ENCODE measurements around the gene OPA3. TPM values are rescaled to one million over a fixed set of nuclear protein-coding genes. Genes with fewer than 3 reads are reported as not detected.

The OPA3 gene
- polyA plus RNA-seq, 1 donor from 2014 or later, result 6.0 TPM

DNA sequence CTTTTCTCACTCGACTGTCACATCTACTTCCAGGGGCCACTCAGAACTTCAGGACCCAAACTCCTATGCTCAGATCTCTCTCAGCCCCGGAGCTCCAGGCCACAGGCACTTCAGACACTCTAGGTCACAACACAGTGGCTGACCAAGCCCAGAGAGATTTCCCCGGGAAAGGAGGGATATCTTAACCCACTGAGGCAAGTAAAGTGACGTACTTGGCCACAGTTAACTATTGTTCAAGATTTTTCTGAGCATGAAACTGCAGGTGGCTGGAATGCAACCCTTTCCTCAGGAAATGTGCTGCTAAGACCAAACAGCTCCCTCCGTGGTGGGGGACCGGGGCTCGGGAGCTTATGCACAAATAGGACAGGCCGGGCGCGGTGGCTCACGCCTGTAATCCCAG lies 23.9 kb downstream of the OPA3 start:
- no peaks in the 10 kb centered on the region for H3K27me3 ChIP-seq (ENCODE audit: insufficient read depth, low read depth, low read length)
- no peak overlapping the region for H3K9ac ChIP-seq (ENCODE audit: low read length)
- no peak for TF ChIP-seq EP300 (conservative IDR thresholded peaks at IDR 0.05; ENCODE audit: poor library complexity, severe bottlenecking)
- no peak for TF ChIP-seq RAD21 (conservative IDR thresholded peaks at IDR 0.05)
- TF ChIP-seq SMC3 (conservative IDR thresholded peaks at IDR 0.05; ENCODE audit: poor library complexity), result no peak
- TF ChIP-seq MXI1 (conservative IDR thresholded peaks at IDR 0.05; ENCODE audit: poor library complexity, severe bottlenecking), result no peak
- TF ChIP-seq, protein P1, sequence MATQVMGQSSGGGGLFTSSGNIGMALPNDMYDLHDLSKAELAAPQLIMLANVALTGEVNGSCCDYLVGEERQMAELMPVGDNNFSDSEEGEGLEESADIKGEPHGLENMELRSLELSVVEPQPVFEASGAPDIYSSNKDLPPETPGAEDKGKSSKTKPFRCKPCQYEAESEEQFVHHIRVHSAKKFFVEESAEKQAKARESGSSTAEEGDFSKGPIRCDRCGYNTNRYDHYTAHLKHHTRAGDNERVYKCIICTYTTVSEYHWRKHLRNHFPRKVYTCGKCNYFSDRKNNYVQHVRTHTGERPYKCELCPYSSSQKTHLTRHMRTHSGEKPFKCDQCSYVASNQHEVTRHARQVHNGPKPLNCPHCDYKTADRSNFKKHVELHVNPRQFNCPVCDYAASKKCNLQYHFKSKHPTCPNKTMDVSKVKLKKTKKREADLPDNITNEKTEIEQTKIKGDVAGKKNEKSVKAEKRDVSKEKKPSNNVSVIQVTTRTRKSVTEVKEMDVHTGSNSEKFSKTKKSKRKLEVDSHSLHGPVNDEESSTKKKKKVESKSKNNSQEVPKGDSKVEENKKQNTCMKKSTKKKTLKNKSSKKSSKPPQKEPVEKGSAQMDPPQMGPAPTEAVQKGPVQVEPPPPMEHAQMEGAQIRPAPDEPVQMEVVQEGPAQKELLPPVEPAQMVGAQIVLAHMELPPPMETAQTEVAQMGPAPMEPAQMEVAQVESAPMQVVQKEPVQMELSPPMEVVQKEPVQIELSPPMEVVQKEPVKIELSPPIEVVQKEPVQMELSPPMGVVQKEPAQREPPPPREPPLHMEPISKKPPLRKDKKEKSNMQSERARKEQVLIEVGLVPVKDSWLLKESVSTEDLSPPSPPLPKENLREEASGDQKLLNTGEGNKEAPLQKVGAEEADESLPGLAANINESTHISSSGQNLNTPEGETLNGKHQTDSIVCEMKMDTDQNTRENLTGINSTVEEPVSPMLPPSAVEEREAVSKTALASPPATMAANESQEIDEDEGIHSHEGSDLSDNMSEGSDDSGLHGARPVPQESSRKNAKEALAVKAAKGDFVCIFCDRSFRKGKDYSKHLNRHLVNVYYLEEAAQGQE (IDR thresholded peaks at IDR 0.05; ENCODE audit: borderline replicate concordance), result no peak
- no peak for TF ChIP-seq EZH2 (IDR thresholded peaks at IDR 0.05; ENCODE audit: borderline replicate concordance, insufficient read depth, low read length, poor library complexity, severe bottlenecking)
- no peak for TF ChIP-seq TAF1 (IDR thresholded peaks at IDR 0.05; ENCODE audit: low read depth)
- TF ChIP-seq, protein P2, sequence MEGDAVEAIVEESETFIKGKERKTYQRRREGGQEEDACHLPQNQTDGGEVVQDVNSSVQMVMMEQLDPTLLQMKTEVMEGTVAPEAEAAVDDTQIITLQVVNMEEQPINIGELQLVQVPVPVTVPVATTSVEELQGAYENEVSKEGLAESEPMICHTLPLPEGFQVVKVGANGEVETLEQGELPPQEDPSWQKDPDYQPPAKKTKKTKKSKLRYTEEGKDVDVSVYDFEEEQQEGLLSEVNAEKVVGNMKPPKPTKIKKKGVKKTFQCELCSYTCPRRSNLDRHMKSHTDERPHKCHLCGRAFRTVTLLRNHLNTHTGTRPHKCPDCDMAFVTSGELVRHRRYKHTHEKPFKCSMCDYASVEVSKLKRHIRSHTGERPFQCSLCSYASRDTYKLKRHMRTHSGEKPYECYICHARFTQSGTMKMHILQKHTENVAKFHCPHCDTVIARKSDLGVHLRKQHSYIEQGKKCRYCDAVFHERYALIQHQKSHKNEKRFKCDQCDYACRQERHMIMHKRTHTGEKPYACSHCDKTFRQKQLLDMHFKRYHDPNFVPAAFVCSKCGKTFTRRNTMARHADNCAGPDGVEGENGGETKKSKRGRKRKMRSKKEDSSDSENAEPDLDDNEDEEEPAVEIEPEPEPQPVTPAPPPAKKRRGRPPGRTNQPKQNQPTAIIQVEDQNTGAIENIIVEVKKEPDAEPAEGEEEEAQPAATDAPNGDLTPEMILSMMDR (IDR thresholded peaks at IDR 0.05; ENCODE audit: poor library complexity, severe bottlenecking), result no peak
- no peak for TF ChIP-seq POLR2AphosphoS5 (IDR thresholded peaks at IDR 0.05)
- no peaks in the 10 kb centered on the region for H4K20me1 ChIP-seq (ENCODE audit: insufficient read depth)
- H3K9me2 ChIP-seq (ENCODE audit: insufficient read depth, low read length), result no peaks in the 10 kb centered on the region
- no peak overlapping the region for H3K27ac ChIP-seq (ENCODE audit: low read length)
- no peak overlapping the region for H3K4me2 ChIP-seq (ENCODE audit: low read length)
- no peaks in the 10 kb centered on the region for H3K36me3 ChIP-seq (ENCODE audit: insufficient read depth, low read length)
- H3K4me3 ChIP-seq (ENCODE audit: low read length), result no peak overlapping the region
- H3K79me2 ChIP-seq (replicated peaks; ENCODE audit: insufficient read depth, low read length), result no peaks in the 10 kb centered on the region
- no peaks in the 10 kb centered on the region for H3K9me3 ChIP-seq (ENCODE audit: low read length)
- H3F3A ChIP-seq (ENCODE audit: insufficient read depth, low read length, poor library complexity, severe bottlenecking), result no peaks in the 10 kb centered on the region
- H2AFZ ChIP-seq (ENCODE audit: low read depth, low read length), result no peak overlapping the region

DNA sequence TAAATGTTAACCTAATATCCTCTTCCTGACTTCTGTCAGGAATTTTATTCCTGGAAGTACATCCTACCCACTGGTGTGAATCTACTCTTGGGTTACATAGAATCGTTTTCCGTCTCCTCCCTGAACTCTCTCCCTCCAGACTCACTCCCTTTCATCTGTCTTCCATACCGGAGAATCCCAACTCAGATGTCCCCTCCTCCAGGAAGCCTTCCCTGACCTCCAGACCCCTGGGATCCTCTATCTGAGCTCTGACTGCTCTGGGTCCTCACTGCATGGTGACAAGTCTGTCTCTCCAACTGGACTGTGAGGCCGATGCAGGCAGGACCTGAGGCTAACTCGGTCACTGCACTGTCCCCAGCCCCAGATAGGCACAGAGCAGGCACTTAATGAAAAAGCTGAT lies 24.6 kb downstream of the OPA3 start:
- H3K9me2 ChIP-seq (ENCODE audit: insufficient read depth, low read length), result no peaks in the 10 kb centered on the region
- H3K9me3 ChIP-seq (ENCODE audit: low read length), result no peaks in the 10 kb centered on the region
- no peaks in the 10 kb centered on the region for H3K79me2 ChIP-seq (replicated peaks; ENCODE audit: insufficient read depth, low read length)
- H3K27me3 ChIP-seq (ENCODE audit: insufficient read depth, low read depth, low read length), result no peaks in the 10 kb centered on the region
- no peak overlapping the region for H3K4me3 ChIP-seq (ENCODE audit: low read length)
- no peak overlapping the region for H3K27ac ChIP-seq (ENCODE audit: low read length)
- H3F3A ChIP-seq (ENCODE audit: insufficient read depth, low read length, poor library complexity, severe bottlenecking), result no peaks in the 10 kb centered on the region
- TF ChIP-seq TAF1 (IDR thresholded peaks at IDR 0.05; ENCODE audit: low read depth) (no peak), SMC3 (conservative IDR thresholded peaks at IDR 0.05; ENCODE audit: poor library complexity) (no peak), MXI1 (conservative IDR thresholded peaks at IDR 0.05; ENCODE audit: poor library complexity, severe bottlenecking) (no peak), RAD21 (conservative IDR thresholded peaks at IDR 0.05) (no peak), POLR2AphosphoS5 (IDR thresholded peaks at IDR 0.05) (no peak), EZH2 (IDR thresholded peaks at IDR 0.05; ENCODE audit: borderline replicate concordance, insufficient read depth, low read length, poor library complexity, severe bottlenecking) (no peak), EP300 (conservative IDR thresholded peaks at IDR 0.05; ENCODE audit: poor library complexity, severe bottlenecking) (no peak)
- TF ChIP-seq, protein P2 (IDR thresholded peaks at IDR 0.05; ENCODE audit: poor library complexity, severe bottlenecking), result no peak
- TF ChIP-seq, protein P1 (IDR thresholded peaks at IDR 0.05; ENCODE audit: borderline replicate concordance), result no peak
- no peak overlapping the region for H3K9ac ChIP-seq (ENCODE audit: low read length)
- H4K20me1 ChIP-seq (ENCODE audit: insufficient read depth), result no peaks in the 10 kb centered on the region
- H3K36me3 ChIP-seq (ENCODE audit: insufficient read depth, low read length), result no peaks in the 10 kb centered on the region
- H3K4me2 ChIP-seq (ENCODE audit: low read length), result no peak overlapping the region
- H2AFZ ChIP-seq (ENCODE audit: low read depth, low read length), result no peak overlapping the region

All from neural cell (in vitro differentiated cells).